Lower leg skin (tissue), 4 donors: ENCODE data around the gene PPP1R7. TPM values are rescaled to one million over a fixed set of nuclear protein-coding genes. Genes with fewer than 3 reads are reported as not detected.
"Not testable (repeated sequence)": the region's sequence is repeated elsewhere in the genome, so short reads cannot be mapped to it uniquely, and the experiment has no call there.

ENCODE experiments used
- DNase-seq, 2 donors: peaks; one replicate each; pipeline ENCODE4 v3.0.0-alpha.2; 2019; ENCODE audit warnings: low spot score in 2 of 2
- H3K4me3 ChIP-seq: fragments of 200-600 bp; sonication (generic); 2 replicates; pipeline ENCODE4 v1.5.1; 2017; ENCODE audit warnings: mild to moderate bottlenecking, low read depth; ENCODE audit not compliant: poor library complexity, severe bottlenecking
- POLR2A ChIP-seq, 2 donors: fragments of 450-650 bp; IDR thresholded peaks; one replicate each; pipeline ENCODE4 v1.6.1; 2016 to 2017; ENCODE audit warnings: antibody characterized with exemption in 2 of 2, mild to moderate bottlenecking in 1 of 2, moderate library complexity in 1 of 2
- WGBS, 2 donors: methylation state at CpG; one replicate each; pipeline ENCODE4 v1.1.5; 2018; 5-methylcytosine and 5-hydroxymethylcytosine counted together
- intact Hi-C: fragments of 100-400 bp; cut with DNase I; formaldehyde crosslinking; loops from one replicate; pipeline ENCODE4 v1.15.0; 2023; ENCODE audit warnings: low total_unique reads
- total RNA-seq, 4 donors: library from RNA; depleted of rRNA; stranded (reverse); fragments of >200 nt; gene quantifications; one replicate each; pipeline ENCODE4 v1.1.0, GENCODE V29; 2016
- TF ChIP-seq, protein P1 (sequence below), 3 donors: fragments of 450-650 bp; IDR thresholded peaks; one replicate each; pipeline ENCODE4 v1.5.1; 2016; ENCODE audit warnings: antibody characterized with exemption in 3 of 3, mild to moderate bottlenecking in 3 of 3, moderate library complexity in 2 of 3

PPP1R7 gene, protein sequence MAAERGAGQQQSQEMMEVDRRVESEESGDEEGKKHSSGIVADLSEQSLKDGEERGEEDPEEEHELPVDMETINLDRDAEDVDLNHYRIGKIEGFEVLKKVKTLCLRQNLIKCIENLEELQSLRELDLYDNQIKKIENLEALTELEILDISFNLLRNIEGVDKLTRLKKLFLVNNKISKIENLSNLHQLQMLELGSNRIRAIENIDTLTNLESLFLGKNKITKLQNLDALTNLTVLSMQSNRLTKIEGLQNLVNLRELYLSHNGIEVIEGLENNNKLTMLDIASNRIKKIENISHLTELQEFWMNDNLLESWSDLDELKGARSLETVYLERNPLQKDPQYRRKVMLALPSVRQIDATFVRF
- total RNA-seq, result 10 to 100 TPM; 36.8 to 68.7 (median 56.4) TPM

DNA sequence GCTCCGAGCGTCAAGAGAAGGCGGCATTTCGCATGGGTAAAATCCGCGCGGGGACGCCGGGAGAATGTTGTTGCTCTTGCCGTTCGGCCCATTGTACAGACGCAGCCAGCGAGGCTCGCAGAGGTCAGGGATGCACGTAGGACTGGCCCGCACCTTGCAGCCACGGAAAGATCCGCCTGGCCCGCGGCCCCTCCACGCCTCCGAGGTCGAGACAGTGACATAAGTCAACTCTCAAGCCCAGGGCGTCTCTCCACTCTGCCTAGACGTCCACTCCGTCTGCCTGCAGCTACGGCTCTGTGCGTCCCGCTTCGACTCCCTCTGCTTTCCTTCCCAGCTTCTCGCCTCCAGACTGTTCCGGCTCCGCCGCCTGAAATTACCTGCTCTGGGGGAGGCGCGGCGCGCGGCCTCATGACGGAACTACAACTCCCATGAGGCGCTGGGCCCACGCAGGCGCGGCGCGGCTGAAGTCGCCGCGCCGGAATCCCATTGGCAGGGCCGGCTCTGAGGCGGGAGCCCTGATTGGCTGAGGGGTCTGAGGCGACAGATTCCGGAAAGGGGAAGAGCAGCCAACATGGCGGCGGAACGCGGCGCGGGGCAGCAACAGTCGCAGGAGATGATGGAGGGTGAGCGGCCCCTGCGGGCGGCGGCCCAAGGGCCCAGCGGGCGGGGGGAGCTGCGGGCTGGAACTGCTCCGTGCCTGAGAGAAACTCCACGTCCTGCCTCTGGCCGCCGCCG, at the start of gene PPP1R7:
TSS of gene PPP1R7 (plus strand) at position 543 of the 735 bp plus-strand sequence. CDS start at position 572, 29 bp downstream.
- 0 to 1% methylated on average over 39 to 56 of the region's 73 CpGs for WGBS, 2 donors
- intact Hi-C loops, result no loop called here

DNA sequence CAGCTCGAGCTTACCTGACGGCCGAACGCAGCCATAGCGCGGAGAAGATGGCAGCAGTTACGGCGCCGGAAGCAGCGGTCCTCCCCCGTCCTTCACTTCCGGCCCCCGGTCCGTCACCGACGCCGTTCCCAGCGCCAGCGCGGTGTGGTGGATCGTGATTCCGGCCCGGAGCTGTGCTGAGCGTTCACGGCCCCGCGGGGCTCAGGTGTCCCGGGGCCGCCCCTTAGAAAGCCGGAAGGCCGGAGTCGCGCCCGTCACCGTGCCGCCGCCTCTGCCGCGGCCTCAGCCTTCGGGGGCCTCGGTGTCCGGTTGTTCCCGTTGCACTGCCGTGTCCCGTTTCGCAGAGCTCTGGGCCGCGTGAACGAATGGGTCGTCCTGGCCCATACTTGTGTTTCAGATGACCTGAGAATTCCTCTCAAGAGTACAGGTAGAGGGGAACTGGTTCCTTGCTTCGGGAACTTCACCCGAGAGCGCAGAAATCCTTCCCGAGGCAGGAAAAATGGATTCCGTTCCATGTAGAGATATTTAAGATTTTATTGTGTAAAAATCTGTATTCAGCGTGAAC, 47.9 kb upstream of the PPP1R7 start, which contains the start of gene MTERF4:
TSS of gene MTERF4 (minus strand) at position 49 of the 565 bp plus-strand sequence. CDS start at position 35, 14 bp downstream.
- WGBS, 2 donors, result 0 to 1% methylated on average over 16 to 54 of the region's 56 CpGs
- TF ChIP-seq POLR2A (IDR thresholded peaks at IDR 0.05), result no peak
- TF ChIP-seq, protein P1, sequence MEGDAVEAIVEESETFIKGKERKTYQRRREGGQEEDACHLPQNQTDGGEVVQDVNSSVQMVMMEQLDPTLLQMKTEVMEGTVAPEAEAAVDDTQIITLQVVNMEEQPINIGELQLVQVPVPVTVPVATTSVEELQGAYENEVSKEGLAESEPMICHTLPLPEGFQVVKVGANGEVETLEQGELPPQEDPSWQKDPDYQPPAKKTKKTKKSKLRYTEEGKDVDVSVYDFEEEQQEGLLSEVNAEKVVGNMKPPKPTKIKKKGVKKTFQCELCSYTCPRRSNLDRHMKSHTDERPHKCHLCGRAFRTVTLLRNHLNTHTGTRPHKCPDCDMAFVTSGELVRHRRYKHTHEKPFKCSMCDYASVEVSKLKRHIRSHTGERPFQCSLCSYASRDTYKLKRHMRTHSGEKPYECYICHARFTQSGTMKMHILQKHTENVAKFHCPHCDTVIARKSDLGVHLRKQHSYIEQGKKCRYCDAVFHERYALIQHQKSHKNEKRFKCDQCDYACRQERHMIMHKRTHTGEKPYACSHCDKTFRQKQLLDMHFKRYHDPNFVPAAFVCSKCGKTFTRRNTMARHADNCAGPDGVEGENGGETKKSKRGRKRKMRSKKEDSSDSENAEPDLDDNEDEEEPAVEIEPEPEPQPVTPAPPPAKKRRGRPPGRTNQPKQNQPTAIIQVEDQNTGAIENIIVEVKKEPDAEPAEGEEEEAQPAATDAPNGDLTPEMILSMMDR (IDR thresholded peaks at IDR 0.05), result no peak
- intact Hi-C loops, result no loop called here
- peak; percentile 80 to 97 for DNase-seq
- peak within 1 kb of the TSS; percentile 82 for H3K4me3 ChIP-seq

More for the DNA sequence above, at the start of gene PPP1R7:
- DNase-seq, result peak; percentile 94 to 99
- peak within 1 kb of the TSS; percentile 93 for H3K4me3 ChIP-seq
- TF ChIP-seq, protein P1 (IDR thresholded peaks at IDR 0.05), result no peak
- no peak for TF ChIP-seq POLR2A (IDR thresholded peaks at IDR 0.05)

DNA sequence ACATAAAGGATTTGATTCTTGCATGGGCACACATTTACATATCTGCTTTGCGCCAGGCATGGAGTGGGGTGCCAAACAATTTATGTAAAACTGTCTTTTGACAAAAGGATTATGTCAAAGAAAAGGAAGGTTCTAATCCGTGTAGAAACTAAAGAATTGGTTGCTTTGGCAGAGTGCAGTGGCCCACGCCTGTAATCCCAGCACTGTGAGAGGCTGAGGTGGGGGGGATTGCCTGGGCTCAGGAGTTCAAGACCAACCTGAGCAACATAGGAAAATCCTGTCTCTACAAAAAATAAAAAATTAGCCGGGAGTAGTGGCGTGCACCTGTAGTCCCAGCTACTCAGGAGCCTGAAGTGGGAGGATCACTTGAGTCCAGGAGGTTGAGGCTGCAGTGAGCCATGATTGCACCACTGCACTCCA, 47.1 kb upstream of the PPP1R7 start:
- intact Hi-C loops, result no loop called here
- WGBS, 2 donors, result 23 to 29% methylated on average over 5 of the region's 5 CpGs
- no peak overlapping the region for H3K4me3 ChIP-seq
- TF ChIP-seq POLR2A (IDR thresholded peaks at IDR 0.05), result no peak
- TF ChIP-seq, protein P1 (IDR thresholded peaks at IDR 0.05), result no peak
- peak in 1 of 2 donors; percentile 29 for DNase-seq

DNA sequence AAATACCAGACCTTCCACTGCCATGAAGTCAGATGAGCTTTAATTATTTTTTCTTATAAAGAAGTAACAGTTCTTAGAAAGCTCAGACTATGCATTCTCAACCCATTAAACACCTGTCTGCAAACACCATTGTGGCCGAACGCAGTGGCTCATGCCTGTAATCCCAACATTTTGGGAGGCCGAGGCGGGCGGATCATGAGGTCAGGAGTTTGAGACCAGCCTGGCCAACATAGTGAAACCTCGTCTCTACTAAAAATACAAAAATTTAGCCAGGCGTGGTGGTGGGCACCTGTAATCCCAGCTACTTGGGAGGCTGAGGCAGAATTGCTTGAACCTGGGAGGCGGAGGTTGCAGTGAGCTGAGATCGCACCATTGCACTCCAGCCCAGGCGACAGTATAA, 45.7 kb upstream of the PPP1R7 start:
- 93 to 97% methylated on average over 10 of the region's 10 CpGs for WGBS, 2 donors
- peak in 1 of 2 donors; percentile 68 for DNase-seq
- H3K4me3 ChIP-seq, intact Hi-C loops: not testable (repeated sequence)

DNA sequence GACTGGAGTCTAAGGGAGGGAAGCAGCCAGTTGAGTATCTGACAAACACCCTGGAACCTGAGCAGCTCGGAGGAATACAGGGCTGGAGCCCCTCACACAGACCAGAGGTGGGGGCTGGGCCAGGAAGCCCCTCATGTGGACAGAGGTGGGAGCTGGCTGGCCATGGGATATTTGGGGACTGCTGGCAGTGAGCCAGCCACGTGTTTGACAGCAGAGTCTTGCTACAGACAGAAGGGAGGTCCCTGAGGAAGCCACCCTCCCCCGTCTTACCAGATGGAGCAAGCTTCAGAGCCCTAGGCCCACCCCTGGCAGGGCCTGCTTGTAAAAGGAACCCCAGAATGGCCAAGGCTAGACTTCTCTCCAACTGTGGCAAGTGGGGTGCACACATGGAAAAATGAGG, 44.6 kb upstream of the PPP1R7 start:
- DNase-seq, result peak in 1 of 2 donors; percentile 58
- no peak overlapping the region for H3K4me3 ChIP-seq
- WGBS, 2 donors, result 40 to 58% methylated on average over 3 of the region's 3 CpGs
- no peak for TF ChIP-seq POLR2A (IDR thresholded peaks at IDR 0.05)
- TF ChIP-seq, protein P1 (IDR thresholded peaks at IDR 0.05), result no peak
- intact Hi-C loops, result no loop called here
